Spinal cord (tissue), 10 donors: ENCODE results near the gene MRGPRF. TPM values are rescaled to one million over a fixed set of nuclear protein-coding genes. Genes with fewer than 3 reads are reported as not detected.

Experiments
- DNase-seq, 6 donors: peaks; one replicate each; pipeline versions ENCODE4 v3.0.0 to v3.0.0-alpha.2; 2013 to 2015; ENCODE audit warnings: low spot score in 6 of 6, low read depth in 4 of 6
- H3K27ac ChIP-seq: one replicate; pipeline ENCODE4 v1.5.1; 2013; ENCODE audit warnings: low read depth, low read length, control low read depth
- H3K27me3 ChIP-seq: one replicate; pipeline ENCODE4 v1.6.1; 2013; ENCODE audit warnings: low read length; ENCODE audit not compliant: control insufficient read depth, insufficient read depth
- H3K36me3 ChIP-seq: one replicate; pipeline ENCODE4 v1.6.1; 2013; ENCODE audit warnings: low read length; ENCODE audit not compliant: control insufficient read depth, insufficient read depth
- H3K4me1 ChIP-seq: one replicate; pipeline ENCODE4 v1.6.1; 2013; ENCODE audit warnings: low read length; ENCODE audit not compliant: control insufficient read depth, insufficient read depth
- H3K4me3 ChIP-seq: one replicate; pipeline ENCODE4 v1.5.1; 2013; ENCODE audit warnings: low read depth, low read length, control low read depth
- H3K9me3 ChIP-seq: one replicate; pipeline ENCODE4 v1.6.1; 2013; ENCODE audit warnings: low read length; ENCODE audit not compliant: control insufficient read depth, insufficient read depth
- WGBS: methylation state at CpG from one replicate; pipeline ENCODE4 v1.1.5; 2013; ENCODE audit warnings: missing lambda C conversion rate; ENCODE audit not compliant: insufficient coverage; 5-methylcytosine and 5-hydroxymethylcytosine counted together
- polyA plus RNA-seq, 2 donors: library from polyadenylated mRNA; unstranded; fragments of 120-200 nt; gene quantifications; one replicate each; pipeline ENCODE4 v1.2.1, GENCODE V29; 2013; ENCODE audit not compliant: insufficient read length in 2 of 2
- total RNA-seq, 2 donors: library from RNA; depleted of rRNA in 1 of 2; stranded (reverse); fragments of 120-200 nt in 1 of 2; fragments of >200 nt in 1 of 2; gene quantifications; one replicate each; pipeline versions ENCODE4 v1.2.3 to v1.2.4, GENCODE V29; 2013 to 2014
- donor health status: healthy.

The MRGPRF gene
- total and polyA plus RNA-seq, 4 donors = 2.5 to 28.6 (median 12.7) TPM

GRCh38 chr11:69050592-69051380 lies 37.7 kb upstream of the MRGPRF start:
- Histone ChIP-seq H3K27me3 (no peaks in the 10 kb centered on the region), H3K4me1 (peaks cover 48% of the 10 kb centered on the region), H3K9me3 (no peaks in the 10 kb centered on the region), H3K4me3 (no peak overlapping the region), H3K36me3 (peaks cover 41% of the 10 kb centered on the region), H3K27ac (no peak overlapping the region)
- peak in 2 of 6 donors; percentile 6 to 52 for DNase-seq
- WGBS = 72% methylated on average over 18 of the region's 18 CpGs

DNA sequence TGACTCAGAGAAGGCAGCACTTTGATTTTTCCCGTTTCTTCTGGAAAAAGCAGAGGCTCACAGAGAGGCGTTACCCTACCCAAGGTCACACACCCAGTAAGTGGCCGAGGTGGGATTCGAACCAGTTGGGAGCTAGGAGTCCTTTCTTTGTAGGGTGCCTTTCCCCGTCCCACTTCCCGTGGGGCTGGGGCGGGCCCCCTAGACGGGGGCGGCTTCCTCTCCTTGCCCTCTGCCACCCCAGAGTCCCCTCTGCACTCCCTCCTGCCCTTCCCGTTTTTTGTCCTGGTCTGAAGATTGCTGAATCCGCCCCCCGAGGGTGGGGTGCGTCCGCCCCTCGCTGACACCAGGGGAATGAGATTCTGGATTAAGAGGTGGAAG lies 36.4 kb upstream of the MRGPRF start:
- Histone ChIP-seq H3K4me1 (peaks cover 45% of the 10 kb centered on the region), H3K27ac (peak overlapping the region; percentile 6)
- WGBS = 7% methylated on average over 2 of the region's 15 CpGs

DNA sequence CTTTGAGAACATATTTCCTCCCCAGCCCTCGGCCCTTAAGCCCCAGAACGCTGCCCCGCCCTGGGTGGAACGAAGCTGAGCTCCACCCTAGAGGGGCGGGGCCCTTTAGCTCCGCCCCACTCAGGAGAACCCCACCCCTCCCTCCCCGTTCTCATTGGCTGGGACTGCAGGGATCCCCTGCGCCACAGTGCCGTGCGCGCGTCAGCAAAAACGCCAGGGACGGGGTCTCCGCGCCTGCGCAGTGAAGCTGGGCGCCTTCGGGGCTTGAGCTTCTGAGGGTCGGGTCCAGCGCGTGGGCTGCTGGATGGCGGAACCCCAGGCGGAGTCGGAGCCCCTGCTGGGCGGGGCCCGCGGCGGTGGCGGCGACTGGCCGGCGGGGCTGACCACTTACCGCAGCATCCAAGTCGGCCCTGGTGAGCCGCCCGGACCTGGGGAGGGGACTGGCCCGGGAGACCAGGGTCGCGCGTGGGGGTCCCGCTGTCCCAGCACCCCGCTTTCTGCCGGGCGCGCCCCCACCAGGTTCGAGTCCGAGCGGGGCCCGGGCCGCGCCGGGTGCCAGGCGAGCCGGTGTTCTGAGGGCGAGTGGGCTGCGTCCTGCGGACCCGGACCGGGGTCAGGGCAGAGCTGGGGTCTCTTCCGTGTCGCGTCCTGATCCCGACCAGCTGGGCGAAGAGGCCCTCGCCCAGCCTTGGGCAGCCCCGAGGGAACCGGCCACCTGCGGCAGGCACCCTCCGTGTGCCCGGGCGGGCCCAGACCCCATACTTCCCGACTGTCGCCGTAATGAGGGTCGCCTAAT lies 35.8 kb upstream of the MRGPRF start, which contains the start of gene TPCN2:
TPCN2 (plus strand) TSS at position 239 of the 796 bp plus-strand sequence; CDS start at position 305, 66 bp downstream.
- H3K36me3 ChIP-seq = peaks cover 22% of the 10 kb centered on the region
- H3K9me3 ChIP-seq = no peaks in the 10 kb centered on the region
- WGBS = under 1% methylated on average over 76 of the region's 76 CpGs
- peak; percentile 79 to 99 (median 94) for DNase-seq
- H3K27ac ChIP-seq = peak within 1 kb of the TSS; percentile 57
- peak within 1 kb of the TSS; percentile 61 for H3K4me3 ChIP-seq
- H3K4me1 ChIP-seq = peaks cover 50% of the 10 kb centered on the region
- H3K27me3 ChIP-seq = no peaks in the 10 kb centered on the region

More for the DNA sequence above, 36.4 kb upstream of the MRGPRF start:
- no peaks in the 10 kb centered on the region for H3K9me3 ChIP-seq
- no peaks in the 10 kb centered on the region for H3K27me3 ChIP-seq
- H3K36me3 ChIP-seq = peaks cover 28% of the 10 kb centered on the region
- H3K4me3 ChIP-seq = peak overlapping the region; percentile 61
- DNase-seq = peak in 1 of 6 donors; percentile 24

GRCh38 chr11:69048031-69048693 lies 35.1 kb upstream of the MRGPRF start:
- H3K4me1 ChIP-seq = peaks cover 46% of the 10 kb centered on the region
- no peaks in the 10 kb centered on the region for H3K9me3 ChIP-seq
- peak overlapping the region; percentile 57 for H3K27ac ChIP-seq
- no peaks in the 10 kb centered on the region for H3K27me3 ChIP-seq
- H3K4me3 ChIP-seq = peak overlapping the region; percentile 61
- 45% methylated on average over 7 of the region's 11 CpGs for WGBS
- H3K36me3 ChIP-seq = peaks cover 15% of the 10 kb centered on the region
- DNase-seq = no peak

GRCh38 chr11:69044111-69045013 lies 31.3 kb upstream of the MRGPRF start:
- Histone ChIP-seq H3K36me3 (no peaks in the 10 kb centered on the region), H3K4me3 (no peak overlapping the region), H3K27ac (peak overlapping the region; percentile 54), H3K9me3 (no peaks in the 10 kb centered on the region), H3K27me3 (no peaks in the 10 kb centered on the region), H3K4me1 (peaks cover 8% of the 10 kb centered on the region)
- 14% methylated on average over 12 of the region's 15 CpGs for WGBS
- DNase-seq = peak in 2 of 6 donors; percentile 83 to 84

DNA sequence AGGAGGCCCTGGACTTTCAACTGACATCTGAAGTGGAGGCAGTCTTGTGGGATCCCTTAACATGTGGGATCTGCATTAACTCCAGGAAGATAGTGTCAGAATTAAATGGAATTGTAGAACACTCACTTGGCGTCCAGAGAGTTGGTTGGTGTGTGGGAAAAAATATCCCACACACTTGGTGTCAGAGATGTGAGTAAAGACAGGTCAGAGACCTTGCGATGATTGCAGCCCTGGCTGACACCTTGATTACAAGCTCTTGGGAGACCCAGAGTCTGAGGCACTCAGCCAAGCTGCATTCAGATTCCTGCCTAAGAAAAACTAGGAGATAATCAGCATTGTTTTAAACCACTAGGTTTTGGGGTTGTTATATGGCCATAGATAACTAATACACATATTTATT lies 28.5 kb upstream of the MRGPRF start:
- DNase-seq = no peak
- Histone ChIP-seq H3K36me3 (no peaks in the 10 kb centered on the region), H3K27me3 (no peaks in the 10 kb centered on the region), H3K9me3 (no peaks in the 10 kb centered on the region), H3K4me3 (no peak overlapping the region), H3K4me1 (peaks cover 17% of the 10 kb centered on the region), H3K27ac (no peak overlapping the region)
- WGBS = no CpG with 5 or more reads among the region's 2 CpGs

DNA sequence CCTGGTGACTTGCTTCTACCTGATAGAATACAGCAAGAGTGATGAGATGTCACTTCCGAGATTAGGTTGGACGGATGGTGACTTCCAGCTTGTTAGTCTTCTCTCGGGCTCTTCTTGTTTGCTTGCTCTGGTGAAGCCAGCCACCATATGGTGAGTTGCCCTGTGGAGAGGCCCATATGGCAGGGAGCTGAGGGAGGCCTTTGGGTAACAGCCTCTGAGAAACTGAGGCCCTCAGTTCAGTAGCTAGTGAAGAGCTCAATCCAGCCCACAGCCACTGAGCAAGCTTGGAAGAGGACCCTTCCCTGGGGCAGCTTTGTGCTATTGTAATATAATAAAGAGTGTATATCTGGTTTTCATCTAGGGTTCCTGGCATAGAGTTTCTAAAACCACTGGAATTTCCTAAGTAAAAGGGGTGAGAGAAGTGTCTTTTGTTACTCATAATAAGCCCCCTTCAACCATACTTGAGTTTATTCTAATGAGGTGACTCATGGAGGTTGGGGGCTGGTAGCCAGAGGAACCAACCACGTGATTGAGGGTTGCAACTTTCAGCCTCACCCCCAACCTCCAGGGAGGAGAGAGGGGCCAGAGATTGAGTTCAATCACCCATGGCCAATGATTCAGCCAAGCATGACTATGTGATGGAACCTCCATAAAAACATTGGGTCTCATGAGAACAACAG lies 27.7 kb upstream of the MRGPRF start:
- Histone ChIP-seq H3K27ac (no peak overlapping the region), H3K4me3 (no peak overlapping the region), H3K9me3 (no peaks in the 10 kb centered on the region), H3K4me1 (peaks cover 22% of the 10 kb centered on the region), H3K27me3 (no peaks in the 10 kb centered on the region), H3K36me3 (no peaks in the 10 kb centered on the region)
- 97% methylated on average over 3 of the region's 4 CpGs for WGBS
- no peak for DNase-seq

- Histone ChIP-seq H3K4me3 (no peak overlapping the region), H3K27ac (no peak overlapping the region), H3K9me3 (no peaks in the 10 kb centered on the region), H3K27me3 (no peaks in the 10 kb centered on the region), H3K4me1 (peaks cover 29% of the 10 kb centered on the region), H3K36me3 (no peaks in the 10 kb centered on the region)
- WGBS = 79% methylated on average over 3 of the region's 6 CpGs
- DNase-seq = no peak
Observed at GRCh38 chr11:69040051-69040450, 27.0 kb upstream of the MRGPRF start.
